Fibroblast of pulmonary artery (primary cell): ENCODE measurements around the gene NLE1.

Source experiments
- DNase-seq: peaks from one replicate; pipeline ENCODE4 v3.0.0-alpha.2; 2010; ENCODE audit warnings: low read depth
- H3K4me3 ChIP-seq: replicated peaks from 2 replicates; pipeline ENCODE4 v1.5.1; 2011; ENCODE audit warnings: low read depth, mild to moderate bottlenecking, control low read depth, low read length, moderate library complexity
- TF ChIP-seq, protein P1 (sequence below): IDR thresholded peaks from 2 replicates; pipeline ENCODE4 v1.5.1; 2011; ENCODE audit warnings: mild to moderate bottlenecking, control low read depth, low read length, inconsistent platforms; ENCODE audit errors: missing control alignments

Gene NLE1

GRCh38 chr17:35141681-35142466 lies at the start of gene NLE1:
NLE1 (minus strand) TSS chr17:35142303; CDS start chr17:35142275, 28 bp downstream.
- DNase-seq, result peak; percentile 85
- TF ChIP-seq, protein P1, sequence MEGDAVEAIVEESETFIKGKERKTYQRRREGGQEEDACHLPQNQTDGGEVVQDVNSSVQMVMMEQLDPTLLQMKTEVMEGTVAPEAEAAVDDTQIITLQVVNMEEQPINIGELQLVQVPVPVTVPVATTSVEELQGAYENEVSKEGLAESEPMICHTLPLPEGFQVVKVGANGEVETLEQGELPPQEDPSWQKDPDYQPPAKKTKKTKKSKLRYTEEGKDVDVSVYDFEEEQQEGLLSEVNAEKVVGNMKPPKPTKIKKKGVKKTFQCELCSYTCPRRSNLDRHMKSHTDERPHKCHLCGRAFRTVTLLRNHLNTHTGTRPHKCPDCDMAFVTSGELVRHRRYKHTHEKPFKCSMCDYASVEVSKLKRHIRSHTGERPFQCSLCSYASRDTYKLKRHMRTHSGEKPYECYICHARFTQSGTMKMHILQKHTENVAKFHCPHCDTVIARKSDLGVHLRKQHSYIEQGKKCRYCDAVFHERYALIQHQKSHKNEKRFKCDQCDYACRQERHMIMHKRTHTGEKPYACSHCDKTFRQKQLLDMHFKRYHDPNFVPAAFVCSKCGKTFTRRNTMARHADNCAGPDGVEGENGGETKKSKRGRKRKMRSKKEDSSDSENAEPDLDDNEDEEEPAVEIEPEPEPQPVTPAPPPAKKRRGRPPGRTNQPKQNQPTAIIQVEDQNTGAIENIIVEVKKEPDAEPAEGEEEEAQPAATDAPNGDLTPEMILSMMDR, result peak; percentile 83
- peak within 1 kb of the TSS; percentile 93 for H3K4me3 ChIP-seq

DNA sequence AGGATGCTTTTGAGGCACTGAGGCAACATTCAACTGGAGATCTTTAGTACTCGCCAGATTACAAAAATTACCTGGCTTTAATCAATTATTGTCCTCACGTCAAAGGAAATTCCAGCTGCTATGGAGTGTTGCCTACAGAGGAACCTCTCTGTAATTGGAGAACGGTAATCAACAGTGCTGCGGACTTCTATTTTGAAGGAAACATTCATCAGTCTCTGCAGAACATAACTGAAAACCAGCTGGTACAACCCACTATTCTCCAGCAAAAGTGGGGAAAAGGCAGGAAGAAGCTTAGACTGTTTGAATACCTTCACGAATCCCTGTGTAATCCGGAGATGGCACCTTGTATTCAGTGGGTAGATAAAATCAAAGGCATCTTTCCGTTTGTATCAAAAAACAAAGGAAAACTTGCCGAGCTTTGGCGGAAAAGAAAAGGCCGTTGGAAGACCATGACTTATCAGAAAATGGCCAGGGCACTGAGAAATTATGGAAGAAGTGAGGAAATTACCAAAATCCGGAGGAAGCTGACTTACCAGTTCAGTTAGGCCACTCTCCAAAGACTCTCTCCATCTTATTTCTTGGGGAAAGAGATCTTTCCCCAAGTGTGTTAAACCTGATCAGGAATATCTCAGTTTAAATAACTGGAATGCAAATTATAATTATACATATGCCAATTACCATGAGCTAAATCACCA lies 49.0 kb upstream of the NLE1 start:
- TF ChIP-seq, protein P1, result no peak
- H3K4me3 ChIP-seq, result no peak overlapping the region
- DNase-seq, result no peak

DNA sequence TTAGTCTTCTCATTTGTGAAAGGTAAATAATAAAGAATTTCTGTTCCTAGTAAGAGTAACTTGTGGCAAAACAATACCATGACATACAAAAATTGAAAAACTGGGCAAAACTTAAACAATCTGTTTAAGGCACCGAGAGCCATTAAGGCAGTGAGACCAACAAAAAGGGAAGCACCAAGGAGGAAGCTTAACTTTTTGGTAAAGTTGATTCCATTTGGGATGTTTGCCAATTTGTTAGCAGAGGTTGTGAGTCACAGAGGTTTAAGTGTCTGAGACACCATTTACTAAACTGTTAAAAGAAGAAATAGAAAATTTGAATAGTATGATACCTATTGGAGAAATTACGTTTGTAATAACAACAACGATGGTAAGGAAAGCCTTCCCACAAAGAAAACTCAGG lies 47.2 kb upstream of the NLE1 start:
- DNase-seq, result peak; percentile 6
- H3K4me3 ChIP-seq, result no peak overlapping the region
- TF ChIP-seq, protein P1, result no peak

DNA sequence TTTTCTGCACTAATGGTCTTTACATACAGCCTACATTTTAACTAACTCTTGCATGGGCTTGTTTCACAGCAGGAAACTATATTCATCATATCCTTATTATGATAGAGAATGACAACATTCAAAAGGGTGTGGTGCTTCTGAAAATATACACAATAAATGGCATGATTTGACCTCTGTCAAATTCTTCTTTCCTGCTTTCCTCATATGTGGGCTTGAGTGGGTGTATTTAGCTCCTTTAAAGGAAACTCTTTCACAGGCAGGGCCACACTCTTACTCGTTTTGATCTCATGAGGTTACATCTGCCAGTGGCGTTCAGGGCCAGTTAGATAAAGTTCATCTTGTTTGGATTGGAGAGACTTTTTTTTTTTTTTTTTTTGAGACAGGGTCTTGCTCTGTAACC lies 46.0 kb upstream of the NLE1 start:
- TF ChIP-seq, protein P1, result no peak
- no peak overlapping the region for H3K4me3 ChIP-seq
- no peak for DNase-seq

GRCh38 chr17:35187481-35187880 lies 45.4 kb upstream of the NLE1 start:
- no peak overlapping the region for H3K4me3 ChIP-seq
- DNase-seq, result no peak
- TF ChIP-seq, protein P1, result no peak

GRCh38 chr17:35185849-35186248 lies 43.7 kb upstream of the NLE1 start:
- H3K4me3 ChIP-seq, result no peak overlapping the region
- TF ChIP-seq, protein P1, result no peak

DNA sequence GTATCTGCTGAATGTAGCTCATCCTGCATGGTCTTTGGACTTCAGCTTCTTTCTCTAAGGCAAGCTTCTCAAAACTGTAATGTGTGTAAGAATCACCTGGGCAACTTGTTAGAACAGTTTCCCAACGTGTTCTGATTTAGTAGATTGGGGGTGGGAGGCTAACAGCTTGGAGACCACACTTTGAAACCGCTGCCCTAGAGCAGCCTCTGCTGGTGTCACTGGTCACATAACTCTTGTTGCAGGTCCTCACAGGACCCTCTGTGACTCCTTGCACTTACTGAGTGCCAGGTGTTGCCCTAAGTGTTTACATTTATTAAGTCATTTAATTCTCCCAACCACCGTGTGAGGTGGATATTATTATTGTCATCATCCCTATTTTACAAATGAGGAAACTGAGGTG lies 42.2 kb upstream of the NLE1 start:
- DNase-seq, result no peak
- H3K4me3 ChIP-seq, result no peak overlapping the region
- TF ChIP-seq, protein P1, result no peak

More at GRCh38 chr17:35185849-35186248, 43.7 kb upstream of the NLE1 start:
- DNase-seq, result no peak
